Cortex of kidney (tissue), 1 donor: Measurements from ENCODE around the gene DEFB110.

Source experiments
- DNase-seq: peaks from one replicate; lab custom pipeline; 2025; lab: John Stamatoyannopoulos, UW

Gene DEFB110

DNA sequence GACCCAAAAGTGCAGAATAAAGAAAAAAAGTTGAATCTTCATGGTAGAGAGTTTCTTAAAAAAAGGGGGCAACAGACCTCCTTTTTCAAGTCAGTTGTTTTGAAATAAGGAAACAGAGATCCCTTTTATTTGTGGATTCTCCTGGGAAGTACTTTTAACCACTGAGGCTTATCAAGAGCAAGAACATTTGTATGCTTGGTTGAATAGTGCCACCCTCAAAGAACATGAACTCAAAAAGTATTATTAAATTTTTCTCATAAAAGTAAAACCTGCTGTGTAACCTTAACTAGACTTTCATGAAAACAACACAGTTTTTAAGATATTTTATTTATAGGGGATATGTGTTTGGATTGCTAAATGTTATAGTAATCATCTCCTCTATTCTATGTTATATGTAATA, at the start of gene DEFB110:
Gene DEFB110 (minus strand): TSS at position 101 of the 400 bp plus-strand sequence. CDS start 59 bp downstream, at position 42.
- no peak for DNase-seq

DNA sequence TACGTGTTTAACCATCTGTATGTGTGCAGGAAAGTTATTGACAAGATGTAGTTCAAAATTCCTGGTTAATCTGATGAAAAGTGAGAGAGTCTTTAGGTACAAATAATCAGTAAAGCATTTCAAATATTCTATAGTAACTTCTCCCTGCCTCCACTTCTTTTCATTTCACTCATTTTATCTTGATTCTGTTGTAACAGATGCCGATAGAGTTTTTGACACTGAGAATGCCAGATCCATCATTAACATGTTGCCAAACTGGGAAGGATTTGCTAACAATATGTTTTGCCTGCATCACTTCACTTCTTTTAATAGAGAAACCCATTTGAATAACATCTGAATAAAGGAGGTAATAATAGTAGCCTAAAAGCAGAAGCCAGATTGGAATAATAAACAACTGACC, 48.3 kb upstream of the DEFB110 start:
- DNase-seq: no peak

DNA sequence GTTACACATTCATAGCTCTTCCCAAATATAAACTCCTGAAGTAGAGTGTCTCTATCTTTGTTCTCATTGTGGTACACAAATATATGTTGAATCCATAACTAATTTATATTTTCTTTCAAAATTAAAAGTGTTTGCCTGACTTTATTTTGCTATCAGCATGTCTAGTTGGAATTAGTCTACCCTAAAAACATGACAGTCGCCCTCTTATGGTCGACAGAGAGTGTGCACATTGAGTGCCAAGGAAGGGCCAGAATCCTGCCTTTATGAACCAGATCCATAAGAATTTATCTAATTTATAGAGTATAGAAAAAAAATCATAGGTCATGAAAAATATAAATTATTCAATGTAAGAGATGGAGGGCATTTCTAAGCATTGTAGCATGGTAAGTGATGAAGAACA, 40.3 kb upstream of the DEFB110 start:
- no peak for DNase-seq

DNA sequence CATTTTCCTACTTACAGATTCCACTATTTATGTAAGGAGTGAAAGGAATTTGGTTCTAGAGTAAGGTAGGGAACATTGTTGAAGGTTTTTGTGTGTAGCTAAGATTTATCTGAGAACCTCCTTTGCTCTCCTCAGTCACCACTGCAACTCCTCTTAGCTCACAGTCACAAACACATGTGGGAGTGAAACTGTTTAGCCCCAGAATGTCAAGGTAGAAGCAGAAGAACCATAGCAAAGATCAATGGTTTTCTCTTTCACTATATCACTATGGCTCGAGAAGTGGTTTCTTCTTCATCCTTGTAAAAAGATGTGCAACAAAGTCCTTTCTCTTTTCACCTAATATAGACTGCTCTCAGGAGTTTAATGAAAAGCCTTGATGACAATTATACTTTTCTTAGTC, 34.4 kb upstream of the DEFB110 start:
- no peak for DNase-seq

DNA sequence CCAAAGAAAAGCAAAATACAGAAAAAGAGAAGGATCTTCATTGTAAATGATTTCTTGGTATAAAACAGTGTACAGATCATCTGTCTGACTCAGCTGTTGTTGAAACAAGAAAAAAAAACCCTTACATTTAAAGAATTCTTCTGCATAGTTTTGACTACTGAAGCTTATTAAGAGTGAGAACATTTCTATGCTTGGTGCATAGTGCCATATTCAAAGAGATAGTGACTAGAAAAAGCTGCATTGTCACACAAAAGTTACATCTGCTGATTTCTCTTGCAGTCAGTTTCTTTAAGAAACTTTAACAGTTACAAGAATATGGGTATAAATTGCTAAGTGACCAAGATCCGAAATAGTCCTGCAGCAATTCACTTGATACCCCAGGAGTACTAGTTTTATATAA, 28.0 kb upstream of the DEFB110 start, which contains the start of gene DEFB112:
Gene DEFB112 (minus strand): TSS at position 101 of the 400 bp plus-strand sequence. CDS start 60 bp downstream, at position 41.
- no peak for DNase-seq

DNA sequence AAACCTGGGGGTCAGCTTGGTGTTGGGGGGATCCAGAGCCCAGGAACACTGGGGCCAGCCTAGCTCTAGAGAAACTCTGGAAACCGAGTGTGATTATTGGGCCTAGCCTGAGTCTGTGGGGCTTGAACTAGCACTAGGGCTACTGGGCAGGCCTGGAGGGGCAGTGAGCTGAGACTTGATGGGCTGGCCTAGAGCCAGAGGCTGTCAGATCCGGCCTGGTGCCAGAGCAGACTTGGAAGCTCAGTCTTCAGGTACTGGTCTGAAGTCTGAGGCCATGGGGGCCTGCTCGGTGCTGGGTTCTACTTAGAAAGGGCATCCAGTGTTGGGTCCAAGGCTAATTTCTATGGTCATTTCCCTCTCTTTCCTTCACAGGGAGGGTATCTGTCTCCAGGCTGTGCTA, 25.2 kb upstream of the DEFB110 start:
- no peak for DNase-seq

DNA sequence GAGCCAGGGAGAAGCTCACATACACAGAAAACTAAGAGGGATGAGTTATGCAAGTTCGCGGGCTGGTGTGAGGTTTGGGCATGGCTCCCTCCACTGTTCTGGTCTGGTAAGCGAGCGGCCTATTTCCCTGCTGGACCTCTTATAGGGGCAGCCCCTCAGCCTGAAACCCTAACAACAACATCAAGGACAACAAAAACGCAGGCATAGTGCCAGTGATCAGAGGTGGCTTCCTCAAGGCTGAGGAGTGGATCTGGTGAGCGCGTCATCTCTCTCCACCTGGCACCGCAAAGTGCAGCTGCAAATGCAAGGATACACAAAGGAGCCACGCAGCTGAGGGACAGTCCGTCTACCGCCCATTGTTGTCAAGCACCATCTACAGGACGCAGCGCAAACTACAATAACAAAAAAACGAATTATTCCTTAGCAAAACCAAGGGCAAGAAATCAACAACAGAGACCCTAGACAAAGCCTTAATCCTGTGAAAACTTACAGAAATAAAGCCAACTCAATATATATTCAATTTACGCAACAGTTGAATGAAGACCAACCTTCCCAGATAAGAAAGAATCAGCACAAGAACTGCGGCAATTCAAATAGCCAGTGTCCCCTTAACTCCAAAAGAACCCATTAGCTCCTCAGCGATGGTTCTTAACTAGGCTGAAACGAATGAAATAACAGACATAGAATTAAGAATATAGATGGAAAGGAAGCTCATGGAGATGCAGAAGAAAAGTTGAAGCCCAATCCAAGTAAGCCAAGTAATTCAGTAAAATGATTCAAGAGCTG, 9.2 kb upstream of the DEFB110 start:
- DNase-seq: no peak

DNA sequence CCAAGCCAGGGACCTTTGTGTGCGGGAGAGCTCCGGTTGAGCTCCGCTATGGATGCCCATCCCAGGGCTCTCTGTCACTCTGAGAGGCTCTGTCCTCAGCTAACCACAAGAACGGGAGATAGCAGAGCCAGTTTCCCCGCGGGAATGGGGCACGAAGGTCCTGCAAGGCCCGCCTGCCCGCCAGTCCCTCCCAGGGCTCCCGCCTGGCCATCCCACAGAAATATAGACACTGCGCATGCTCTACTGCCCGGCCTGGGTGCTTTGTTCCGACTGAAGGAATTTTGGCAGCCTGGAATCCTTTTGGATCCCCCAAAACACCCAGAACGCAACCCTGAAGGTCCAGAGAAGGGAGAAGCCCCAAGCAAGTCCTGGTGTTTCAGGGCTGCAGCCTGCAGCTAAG, 8.6 kb upstream of the DEFB110 start:
- DNase-seq: no peak

DNA sequence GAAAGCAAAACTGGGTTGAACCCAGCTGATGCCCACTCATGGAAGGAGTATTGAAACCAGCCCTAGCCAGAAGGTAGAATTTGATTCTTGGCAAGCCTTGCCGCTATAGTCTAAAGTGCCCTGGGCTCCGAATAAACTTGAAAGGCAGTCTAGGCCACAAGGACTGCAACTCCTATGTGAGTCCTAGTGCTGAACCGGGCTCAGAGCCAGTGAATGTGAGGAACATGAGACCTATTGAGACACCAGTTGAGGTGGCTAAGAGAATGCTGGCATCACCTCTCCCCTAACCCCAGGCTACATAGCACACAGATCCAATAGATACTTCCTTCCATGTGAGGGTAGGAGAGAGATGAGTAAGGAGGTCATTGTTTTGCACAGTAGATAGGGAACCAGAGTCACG, 3.5 kb upstream of the DEFB110 start:
- DNase-seq: no peak

DNA sequence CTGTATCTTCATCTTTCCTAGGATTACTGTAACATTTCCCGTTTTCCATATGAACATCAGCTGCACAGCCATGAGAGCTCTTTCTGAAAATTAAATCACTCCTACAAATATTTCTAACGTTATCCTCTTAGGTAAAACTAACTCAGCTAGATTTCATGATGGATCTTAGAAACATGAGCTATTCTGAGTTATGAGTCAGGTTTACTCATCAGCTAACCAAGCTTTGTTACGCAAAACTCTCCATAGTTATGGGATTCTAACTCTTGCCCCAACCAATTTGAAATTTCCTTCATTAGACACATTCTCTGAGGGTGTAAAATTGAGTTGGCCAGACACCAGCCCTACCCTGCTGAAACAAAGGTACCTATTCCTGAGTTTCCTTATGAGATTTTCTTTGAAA, 14.0 kb downstream of the DEFB110 start:
- DNase-seq: no peak

DNA sequence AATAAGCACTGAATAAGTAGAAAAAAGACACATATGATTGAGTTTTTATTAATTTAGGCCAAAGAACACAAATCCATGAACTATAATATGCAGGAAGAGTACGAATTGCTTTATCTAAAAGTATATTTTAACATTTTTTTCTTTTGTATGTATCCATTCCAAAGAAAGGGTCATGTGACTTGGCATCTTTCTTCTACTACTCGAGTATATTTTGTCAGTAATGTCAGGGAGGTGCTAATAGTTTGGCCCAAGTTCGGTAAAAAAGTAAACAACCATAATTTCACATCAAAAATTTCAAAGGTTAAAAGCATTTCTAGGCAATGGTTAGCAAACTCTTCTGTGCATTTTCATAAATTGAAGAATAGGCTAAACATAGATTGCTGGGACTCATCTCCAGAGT, 18.7 kb downstream of the DEFB110 start:
- no peak for DNase-seq

DNA sequence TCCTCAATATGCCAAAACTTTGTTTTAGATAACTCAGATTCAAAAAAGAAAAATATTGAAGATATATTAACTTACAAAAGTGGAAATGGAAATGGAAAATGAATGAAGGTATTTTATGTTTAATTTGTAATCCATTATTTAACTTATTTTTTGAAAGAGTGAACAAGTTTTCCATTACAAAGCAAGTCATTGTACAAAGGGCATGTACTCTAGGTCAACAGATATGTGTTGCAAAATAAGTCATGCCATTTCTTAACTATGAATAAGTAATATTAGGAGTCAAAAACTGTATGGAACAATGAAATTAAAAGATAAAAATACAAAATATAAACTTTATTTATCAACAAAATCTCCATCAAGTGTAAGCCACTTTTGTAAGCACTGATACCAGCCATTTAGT, 26.5 kb downstream of the DEFB110 start:
- DNase-seq: no peak

DNA sequence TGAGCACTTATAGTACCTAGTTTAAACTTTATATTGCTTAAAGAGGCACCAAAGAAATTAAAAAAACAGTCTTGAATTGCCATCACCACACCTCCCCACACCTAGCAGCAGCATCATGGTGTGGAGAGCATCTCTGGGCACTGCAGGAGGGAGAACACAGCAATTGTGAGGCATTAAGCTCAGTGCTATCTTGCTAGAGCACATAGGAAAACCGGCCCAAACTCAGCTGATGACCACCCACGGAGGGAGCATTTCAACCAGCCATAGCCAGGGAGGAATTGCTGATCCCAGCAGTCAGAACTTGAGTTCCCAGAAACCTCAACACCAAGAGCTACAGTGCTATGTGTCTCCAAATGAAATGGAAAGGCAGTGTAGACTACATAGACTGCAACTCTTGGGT, 32.9 kb downstream of the DEFB110 start:
- DNase-seq: no peak

DNA sequence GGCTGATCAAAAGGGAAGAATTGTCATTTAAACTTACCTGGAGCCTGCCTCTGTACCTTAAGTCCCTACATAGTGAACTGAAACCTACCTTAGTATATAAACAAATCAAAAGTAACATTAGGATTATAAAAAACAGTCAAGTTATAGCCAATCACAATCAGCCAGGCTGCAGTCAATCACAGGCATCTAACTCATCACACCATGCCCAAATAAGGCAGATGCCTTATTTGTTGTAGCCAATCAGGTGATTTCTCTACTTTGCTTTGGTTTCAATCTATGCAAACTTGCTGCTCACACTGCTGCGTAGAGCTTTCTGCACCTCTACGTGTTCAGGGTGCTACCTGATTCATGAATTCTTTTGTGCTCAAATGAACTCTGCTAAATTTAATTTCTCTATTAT, 34.0 kb downstream of the DEFB110 start:
- DNase-seq: no peak

DNA sequence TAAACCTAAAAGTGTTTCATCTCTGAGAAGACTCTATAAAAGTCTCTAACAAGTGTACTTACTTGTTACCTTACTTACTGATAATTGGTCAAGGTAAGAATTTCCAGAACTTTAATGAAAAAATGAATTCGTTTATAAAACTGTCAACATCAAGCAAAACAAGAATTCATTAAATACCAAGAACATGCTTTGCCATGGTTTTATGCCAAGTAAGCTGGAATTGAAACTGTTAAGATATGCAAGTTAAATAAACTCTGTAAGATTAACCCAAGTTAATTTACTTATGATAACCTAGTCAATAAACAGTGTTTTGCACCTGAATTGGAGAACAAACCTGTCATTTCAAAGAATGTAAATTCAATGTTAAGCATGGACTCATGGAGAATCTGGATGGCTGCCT, 35.2 kb downstream of the DEFB110 start:
- DNase-seq: no peak

DNA sequence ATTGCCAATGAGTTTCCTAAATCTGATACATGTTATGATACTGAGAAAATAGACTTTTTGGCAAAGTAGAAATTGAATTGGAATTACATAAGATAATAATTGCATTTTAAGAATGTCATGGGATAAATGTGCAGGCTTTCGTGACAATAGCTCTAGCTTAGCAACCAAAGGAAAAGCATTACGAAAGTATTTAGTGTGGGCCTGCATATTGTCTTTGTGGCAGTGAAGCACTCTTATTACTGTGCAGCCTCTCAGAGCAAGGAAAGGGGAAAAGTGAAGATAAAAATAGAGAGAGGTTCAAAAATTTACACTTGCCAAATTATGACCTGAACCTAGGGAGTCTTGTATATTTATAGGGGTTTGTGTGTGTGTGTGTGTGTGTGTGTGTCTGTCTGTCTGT, 39.7 kb downstream of the DEFB110 start:
- no peak for DNase-seq

DNA sequence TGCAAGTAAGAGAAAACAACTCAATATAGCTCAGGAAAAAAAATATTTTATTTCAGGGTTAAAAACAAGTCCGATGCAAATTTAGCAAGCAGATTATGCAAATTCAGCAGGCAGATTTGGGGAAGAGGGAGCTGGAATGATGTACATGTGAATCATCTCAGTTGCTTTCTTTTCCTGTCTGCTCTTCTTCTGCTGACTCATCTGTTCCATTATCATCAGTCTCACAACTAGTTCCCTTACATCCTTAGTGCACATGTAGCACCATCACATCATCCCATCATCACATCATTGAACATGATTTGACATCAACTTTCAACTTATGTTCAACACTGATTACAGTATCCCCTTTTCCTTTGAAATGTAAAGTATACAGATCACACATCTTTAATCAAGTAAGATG, 40.9 kb downstream of the DEFB110 start:
- no peak for DNase-seq

DNA sequence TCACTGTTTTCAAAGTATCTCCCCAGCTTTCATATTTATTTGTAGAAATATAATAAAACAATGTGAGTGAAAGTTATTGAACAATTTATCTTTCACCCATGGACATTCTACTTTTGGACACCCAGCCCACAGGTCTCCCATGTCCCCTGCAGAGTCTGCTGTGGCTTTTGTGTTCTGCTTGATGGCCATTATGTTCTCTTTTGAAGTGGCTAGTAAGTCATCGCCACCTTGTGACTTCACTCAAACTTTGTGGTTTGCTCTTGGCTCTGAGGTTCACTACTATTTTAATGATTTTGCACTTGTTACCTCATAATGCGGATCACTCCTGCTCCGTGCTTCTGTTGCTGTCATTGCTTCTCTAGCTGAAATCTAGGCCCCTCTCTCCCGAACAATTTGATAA, 42.2 kb downstream of the DEFB110 start:
- no peak for DNase-seq

DNA sequence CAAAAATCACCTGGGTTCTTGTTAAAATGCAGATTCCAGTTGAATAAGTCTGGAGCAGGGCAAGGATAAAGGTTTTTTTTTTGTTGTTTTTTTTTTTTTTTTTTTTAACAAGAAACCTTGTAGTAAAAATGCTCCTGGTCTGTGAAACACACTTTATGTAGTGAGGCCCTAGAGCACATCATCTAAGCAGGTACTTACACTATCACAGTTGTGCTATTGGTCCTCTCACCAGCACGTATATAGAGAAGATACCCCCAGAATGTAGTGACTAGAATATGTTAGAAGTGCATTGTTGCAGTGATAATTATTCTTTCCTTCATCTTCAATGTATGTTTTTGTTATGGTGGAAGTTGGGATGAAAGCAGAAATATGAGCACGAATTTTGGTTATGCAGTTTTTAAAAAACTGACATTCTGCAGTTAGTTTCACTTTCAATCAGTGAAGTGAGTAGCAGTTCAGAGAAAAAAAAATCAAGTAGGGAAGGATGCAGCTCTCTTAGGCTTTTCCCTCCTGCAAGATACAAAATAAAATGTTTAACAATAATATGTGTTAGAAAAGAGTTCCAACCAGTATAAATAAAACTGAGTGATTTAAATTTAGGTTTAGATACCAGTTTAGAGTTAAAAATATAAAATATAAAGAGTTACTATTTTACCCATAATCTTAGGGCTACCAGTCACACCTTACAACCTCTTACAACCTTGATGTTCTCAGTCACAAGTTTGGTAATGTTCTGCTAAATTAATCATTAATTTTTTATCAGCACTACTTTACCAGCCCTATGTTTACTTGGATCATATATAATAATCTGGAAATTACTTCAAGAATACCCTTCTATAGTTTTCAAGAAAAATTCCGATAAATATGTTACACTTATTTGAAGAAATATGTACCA, 43.2 kb downstream of the DEFB110 start:
- DNase-seq: no peak

DNA sequence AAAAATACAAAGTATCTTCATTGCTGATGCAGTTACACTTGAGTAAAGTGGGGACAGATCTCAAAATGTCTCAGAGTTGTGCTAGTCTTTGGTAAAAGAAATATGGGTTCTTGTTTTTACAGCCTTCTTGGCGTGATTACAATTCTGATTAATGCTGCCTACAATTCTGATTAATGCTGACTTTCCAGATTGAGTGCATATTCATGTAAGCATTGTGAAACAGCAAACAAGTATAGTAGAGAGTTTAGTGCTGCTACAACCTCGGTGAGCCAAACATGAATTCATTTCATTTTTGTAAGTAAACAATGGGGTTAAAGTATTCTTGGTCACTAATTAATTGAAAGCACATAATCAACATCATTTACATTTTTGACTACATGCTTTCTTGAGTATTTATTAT, 52.2 kb downstream of the DEFB110 start, which contains the start of gene DEFB113:
Gene DEFB113 (minus strand): TSS at position 21 of the 400 bp plus-strand sequence. CDS start 0 bp downstream, at position 21.
- DNase-seq: no peak
